HG03432 (cell line): ENCODE data around the gene PDE10A.

Experiments used
- ATAC-seq: cut with Tn5 transposase; IDR thresholded peaks from one replicate; pipeline ENCODE4 v1.9.1; 2021; ENCODE audit warnings: mild to moderate bottlenecking, moderate library complexity; ENCODE audit not compliant: unreplicated experiment

Gene PDE10A

GRCh38 chr6:165300422-165300936 is 362.6 kb downstream of the PDE10A start:
- no peak for ATAC-seq

GRCh38 chr6:165298875-165299274 is 364.2 kb downstream of the PDE10A start:
- ATAC-seq: no peak

GRCh38 chr6:165298402-165298801 is 364.6 kb downstream of the PDE10A start:
- no peak for ATAC-seq

GRCh38 chr6:165292657-165293056 is 370.4 kb downstream of the PDE10A start:
- ATAC-seq: no peak
